NCI-H748 (cell line): ENCODE results near the gene TMSB4Y.

ENCODE experiments used
- DNase-seq: peaks from one replicate; lab custom pipeline; 2025; ENCODE audit not compliant: unreplicated experiment; lab: John Stamatoyannopoulos, UW

The TMSB4Y gene

DNA sequence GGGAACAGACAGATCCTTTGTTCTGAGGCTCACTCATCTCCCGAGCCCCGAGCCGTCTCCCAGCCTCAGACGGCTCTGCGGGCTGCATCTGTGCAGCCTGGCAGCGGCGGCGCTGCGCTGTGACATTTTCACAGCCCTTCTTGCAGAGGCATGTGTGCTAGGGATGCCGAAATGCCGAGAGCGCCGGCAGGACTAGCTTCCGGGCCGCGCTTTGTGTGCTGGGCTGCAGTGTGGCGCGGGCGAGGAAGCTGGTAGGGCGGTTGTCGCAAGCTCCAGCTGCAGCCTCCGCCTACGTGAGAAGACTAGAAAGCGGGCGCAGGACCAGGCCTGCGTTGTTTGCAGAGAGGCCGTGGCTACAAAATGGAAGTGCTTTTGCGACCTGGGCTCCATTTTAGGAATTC, at the start of gene TMSB4Y:
Gene TMSB4Y (plus strand): TSS at position 332 of the 401 bp plus-strand sequence.
- no peak for DNase-seq

DNA sequence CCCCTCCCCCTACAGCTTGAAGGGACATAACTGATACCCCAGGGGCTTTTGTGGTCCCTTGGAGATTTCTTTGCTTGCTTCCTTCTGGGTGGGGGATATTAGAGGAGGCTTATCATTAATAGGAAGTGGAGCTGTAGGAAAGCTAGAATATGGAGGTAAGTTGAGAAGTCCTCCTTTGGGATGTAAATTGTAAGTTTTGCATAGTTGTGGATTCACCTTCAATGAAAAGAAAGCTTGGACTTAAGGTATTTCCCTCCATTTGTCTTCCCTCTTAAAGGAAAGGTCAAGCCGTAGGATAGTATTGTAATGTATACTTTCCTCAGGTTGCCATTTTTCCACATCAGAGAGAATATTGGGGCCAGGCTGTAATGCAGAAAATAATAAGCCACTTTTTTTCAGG, 39.5 kb upstream of the TMSB4Y start:
- no peak for DNase-seq

DNA sequence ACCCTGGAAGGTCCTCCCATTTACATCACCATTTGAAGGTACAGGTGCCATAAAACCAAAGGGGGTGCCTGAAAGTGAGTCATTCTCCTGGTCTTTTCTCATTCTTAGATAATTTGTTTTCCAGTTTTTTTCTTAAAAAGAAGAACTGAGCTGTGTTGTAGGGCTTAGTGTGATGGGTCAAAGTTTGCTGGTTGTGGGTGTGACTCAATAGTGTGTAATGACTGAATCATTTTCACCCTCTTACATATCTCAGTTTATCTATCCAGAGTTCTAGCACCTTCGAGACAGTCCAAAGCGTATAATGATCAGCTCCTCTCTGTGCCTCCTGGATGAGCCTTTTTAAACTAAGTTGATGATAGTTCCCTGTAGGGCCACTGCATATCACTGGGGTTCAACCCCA, 32.6 kb upstream of the TMSB4Y start:
- DNase-seq: no peak

GRCh38 chrY:13702276-13702675, 1.4 kb upstream of the TMSB4Y start:
- DNase-seq: no peak

DNA sequence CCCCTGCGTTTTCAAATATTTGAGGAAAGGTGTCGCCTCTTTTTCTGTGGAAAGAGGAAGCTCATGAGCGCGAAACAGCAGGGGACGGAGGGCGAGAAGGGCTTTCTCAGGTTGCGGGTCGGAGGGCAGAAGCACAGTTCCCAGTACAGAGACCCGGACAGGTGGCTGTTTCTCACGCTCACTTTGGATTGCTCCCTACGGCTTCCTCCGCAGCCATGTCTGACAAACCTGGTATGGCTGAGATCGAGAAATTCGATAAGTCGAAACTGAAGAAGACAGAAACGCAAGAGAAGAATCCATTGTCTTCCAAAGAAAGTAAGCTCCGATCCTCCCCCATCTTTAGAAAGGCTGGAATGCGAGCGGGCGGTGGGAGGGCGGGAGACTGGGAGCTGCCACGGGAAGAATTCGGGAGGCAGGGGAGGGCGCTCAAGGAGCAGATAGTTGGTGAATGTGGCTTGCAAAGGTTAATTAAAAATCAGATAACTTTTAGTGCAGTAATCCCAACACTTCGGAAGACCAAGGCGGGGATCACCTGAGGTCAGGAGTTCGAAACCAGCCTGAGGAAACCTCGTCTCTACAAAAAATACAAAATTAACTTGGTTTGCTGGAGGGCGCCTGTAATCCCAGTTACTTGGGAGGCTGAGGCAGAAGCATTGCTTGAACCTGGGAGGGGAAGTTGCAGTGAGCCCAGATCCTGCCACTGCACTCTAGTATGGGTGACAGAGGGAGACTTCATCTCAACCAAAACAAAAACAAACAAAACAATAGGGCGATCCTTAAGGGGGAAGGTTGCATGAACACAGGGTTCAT, 627 bp downstream of the TMSB4Y start:
- no peak for DNase-seq

DNA sequence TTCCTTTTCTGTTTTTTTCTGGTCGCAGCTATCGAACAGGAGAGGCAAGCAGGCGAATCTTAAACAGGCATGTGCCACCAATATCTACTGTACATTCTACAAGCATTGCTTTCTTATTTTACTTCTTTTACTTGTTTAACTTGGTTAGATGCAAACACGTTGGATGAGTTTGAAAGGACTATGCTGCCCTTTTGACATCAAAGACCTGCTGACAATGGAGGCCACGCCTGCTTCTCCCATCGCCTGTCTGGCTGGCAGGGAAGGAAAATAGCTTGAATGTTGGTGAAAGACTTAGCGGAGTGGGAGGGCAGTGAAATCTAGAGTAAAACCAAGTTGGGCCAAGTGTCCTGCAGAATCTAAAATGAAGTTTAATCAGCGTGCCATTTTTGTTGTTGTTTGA, 1.5 kb downstream of the TMSB4Y start:
- no peak for DNase-seq

GRCh38 chrY:13708038-13708437, 4.3 kb downstream of the TMSB4Y start:
- DNase-seq: no peak

GRCh38 chrY:13718996-13719395, 15.3 kb downstream of the TMSB4Y start:
- no peak for DNase-seq

GRCh38 chrY:13729517-13729916, 25.8 kb downstream of the TMSB4Y start:
- DNase-seq: no peak

- no peak for DNase-seq
These were observed 34.9 kb downstream of the TMSB4Y start for GRCh38 chrY:13738618-13739017.

- DNase-seq: no peak
These were observed 47.8 kb downstream of the TMSB4Y start for GRCh38 chrY:13751289-13752071.

DNA sequence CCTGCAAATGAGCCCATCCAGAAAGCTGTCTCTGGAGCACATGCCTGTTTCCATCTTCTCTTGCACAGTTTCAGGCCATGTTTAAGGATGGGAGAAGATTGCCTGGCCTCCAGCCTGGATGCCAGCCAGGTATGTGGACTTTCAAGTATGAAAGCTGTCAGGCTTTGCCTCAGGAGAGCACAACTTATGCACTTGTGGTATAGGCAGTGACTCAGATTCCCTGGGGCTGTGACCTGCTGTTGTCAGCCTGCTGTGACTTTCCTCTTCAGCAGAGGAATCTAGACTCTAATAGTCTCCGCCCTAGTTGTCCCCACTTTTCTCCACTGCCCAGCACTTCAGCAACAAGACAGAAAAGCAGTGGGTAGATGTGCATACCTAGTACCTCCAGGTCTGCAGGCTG, 51.0 kb downstream of the TMSB4Y start:
- no peak for DNase-seq
